ENCODE measurements around the gene LMTK3.

Gene LMTK3

DNA sequence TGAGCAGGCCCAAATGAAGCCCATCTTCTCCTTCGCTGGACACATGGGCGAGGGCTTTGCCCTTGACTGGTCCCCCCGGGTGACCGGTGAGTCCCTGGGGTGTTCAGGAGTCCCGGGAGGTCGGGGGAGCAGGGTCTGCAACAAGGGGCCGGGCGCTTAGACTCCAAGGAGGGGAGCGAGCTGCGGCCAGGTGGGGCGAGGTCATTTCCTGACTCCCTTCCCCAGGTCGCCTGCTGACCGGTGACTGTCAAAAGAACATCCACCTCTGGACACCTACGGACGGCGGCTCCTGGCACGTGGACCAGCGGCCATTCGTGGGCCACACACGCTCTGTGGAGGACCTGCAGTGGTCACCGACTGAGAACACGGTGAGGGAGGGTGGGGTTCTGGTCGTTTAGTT is 61.2 kb downstream of the LMTK3 start:
- Mint-ChIP-seq H3K9me3 (no peaks in the 10 kb centered on the region), H3K4me1 (ENCODE audit: low read depth) (peaks cover 18% of the 10 kb centered on the region), H3K4me3 (no peak overlapping the region), H3K27me3 (ENCODE audit: low read depth) (peaks cover 3% of the 10 kb centered on the region), H3K27ac (no peak overlapping the region), H3K36me3 (ENCODE audit: low read depth) (peaks cover 40% of the 10 kb centered on the region)

DNA sequence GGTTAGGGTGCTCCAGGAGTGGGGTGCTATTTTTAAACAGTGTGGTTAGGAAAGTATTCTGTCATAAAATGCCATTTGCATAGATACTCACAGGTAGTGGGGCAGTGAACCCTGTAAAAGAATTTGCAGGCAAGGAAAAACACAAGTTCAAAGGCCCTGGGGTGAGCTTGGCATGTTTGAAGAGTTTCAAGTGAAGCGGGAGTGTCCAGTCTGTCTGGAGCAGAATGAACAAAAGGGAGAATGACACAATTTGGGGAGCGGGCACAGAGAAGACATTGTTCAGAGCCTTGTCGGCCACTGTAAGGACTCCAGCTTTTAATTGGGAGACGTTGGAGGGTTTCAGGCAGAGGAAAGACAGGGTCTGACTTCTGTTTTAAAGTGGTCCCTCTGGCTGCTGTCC is 63.1 kb downstream of the LMTK3 start:
- no peaks in the 10 kb centered on the region for H3K9me3 Mint-ChIP-seq
- H3K4me3 Mint-ChIP-seq = peak overlapping the region; percentile 0
- peaks cover 39% of the 10 kb centered on the region for H3K36me3 Mint-ChIP-seq (ENCODE audit: low read depth)
- peaks cover 17% of the 10 kb centered on the region for H3K27me3 Mint-ChIP-seq (ENCODE audit: low read depth)
- peaks cover 28% of the 10 kb centered on the region for H3K4me1 Mint-ChIP-seq (ENCODE audit: low read depth)
- H3K27ac Mint-ChIP-seq = no peak overlapping the region

DNA sequence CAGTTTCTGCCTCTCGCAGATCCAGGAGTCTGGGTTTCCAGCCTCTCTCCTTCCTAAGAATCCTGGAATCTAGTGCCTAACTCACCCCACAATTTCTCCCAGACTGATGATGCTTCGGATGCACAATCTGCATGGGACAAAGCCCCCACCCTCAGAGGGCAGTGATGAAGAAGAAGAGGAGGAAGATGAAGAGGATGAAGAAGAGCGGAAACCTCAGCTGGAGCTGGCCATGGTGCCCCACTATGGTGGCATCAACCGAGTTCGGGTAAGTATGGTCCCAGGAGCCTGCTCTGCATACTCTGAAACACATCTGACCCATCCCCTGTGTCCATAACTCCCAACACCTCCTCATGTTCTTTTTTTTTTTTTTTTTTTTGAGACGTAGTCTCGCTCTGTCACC is 65.1 kb downstream of the LMTK3 start:
- peak overlapping the region; percentile 93 for H3K27ac Mint-ChIP-seq
- no peaks in the 10 kb centered on the region for H3K9me3 Mint-ChIP-seq
- peaks cover 28% of the 10 kb centered on the region for H3K4me1 Mint-ChIP-seq (ENCODE audit: low read depth)
- H3K36me3 Mint-ChIP-seq (ENCODE audit: low read depth) = peaks cover 31% of the 10 kb centered on the region
- H3K4me3 Mint-ChIP-seq = peak overlapping the region; percentile 89
- H3K27me3 Mint-ChIP-seq (ENCODE audit: low read depth) = peaks cover 24% of the 10 kb centered on the region

DNA sequence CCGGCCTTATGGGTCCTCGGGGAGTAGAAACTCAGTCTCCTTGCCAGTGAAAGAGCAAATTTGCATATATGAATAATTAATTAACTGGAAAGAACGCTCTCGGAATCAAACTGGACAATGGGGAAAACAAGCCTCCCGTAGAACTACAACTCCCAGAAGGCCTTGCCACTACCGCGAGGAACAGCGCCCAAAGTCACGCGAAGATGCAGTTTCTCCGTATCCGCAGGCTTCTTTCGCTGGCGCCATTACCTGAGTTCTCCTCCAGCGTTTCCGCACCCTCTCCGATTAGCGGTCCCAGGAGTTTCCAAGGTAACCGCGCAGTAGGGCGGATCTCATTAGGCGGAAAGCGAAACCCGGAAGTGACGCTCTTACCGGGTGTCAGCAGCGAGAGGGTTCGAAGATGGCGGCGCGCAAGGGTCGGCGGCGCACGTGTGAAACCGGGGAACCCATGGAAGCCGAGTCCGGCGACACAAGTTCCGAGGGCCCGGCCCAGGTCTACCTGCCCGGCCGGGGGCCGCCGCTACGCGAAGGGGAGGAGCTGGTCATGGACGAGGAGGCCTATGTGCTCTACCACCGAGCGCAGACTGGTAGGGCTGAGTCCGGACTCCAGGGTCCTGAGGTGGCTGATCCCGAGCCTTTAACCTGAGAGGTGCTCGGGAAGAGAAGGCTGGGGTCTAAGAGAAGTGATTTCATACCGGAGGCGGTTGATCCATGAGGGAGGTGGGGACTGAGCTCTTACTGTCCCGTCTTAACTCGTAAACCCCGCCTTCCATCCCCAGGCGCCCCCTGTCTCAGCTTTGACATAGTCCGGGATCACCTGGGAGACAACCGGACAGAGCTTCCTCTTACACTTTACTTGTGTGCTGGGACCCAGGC is 65.8 kb downstream of the LMTK3 start, which contains the start of gene GRWD1:
GRWD1 (plus strand) TSS at position 378 of the 876 bp plus-strand sequence; CDS start at position 401, 23 bp downstream.
- Mint-ChIP-seq H3K4me1 (ENCODE audit: low read depth) (peaks cover 28% of the 10 kb centered on the region), H3K27me3 (ENCODE audit: low read depth) (peaks cover 32% of the 10 kb centered on the region), H3K27ac (peak within 1 kb of the TSS; percentile 93), H3K36me3 (ENCODE audit: low read depth) (peaks cover 28% of the 10 kb centered on the region), H3K9me3 (no peaks in the 10 kb centered on the region), H3K4me3 (peak within 1 kb of the TSS; percentile 89)

DNA sequence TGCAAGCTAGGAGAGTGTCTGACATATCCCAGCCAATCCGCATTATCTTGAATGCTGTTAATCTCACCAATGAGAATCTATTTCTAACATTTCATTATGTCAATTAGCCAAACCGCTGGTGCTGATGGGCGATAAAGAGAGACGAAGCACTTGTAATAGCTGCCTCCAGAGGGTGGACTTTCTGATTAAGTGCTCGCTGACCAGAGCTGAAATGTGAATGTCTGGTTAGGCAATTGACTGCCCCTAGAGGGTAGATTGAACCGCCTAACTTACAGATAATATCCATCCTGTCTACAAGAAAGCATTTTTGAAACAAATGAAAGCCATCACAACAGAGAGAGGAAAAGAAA is 66.4 kb downstream of the LMTK3 start:
- peak overlapping the region; percentile 93 for H3K27ac Mint-ChIP-seq
- peaks cover 28% of the 10 kb centered on the region for H3K4me1 Mint-ChIP-seq (ENCODE audit: low read depth)
- no peaks in the 10 kb centered on the region for H3K9me3 Mint-ChIP-seq
- H3K4me3 Mint-ChIP-seq = peak overlapping the region; percentile 89
- peaks cover 38% of the 10 kb centered on the region for H3K27me3 Mint-ChIP-seq (ENCODE audit: low read depth)
- H3K36me3 Mint-ChIP-seq (ENCODE audit: low read depth) = peaks cover 28% of the 10 kb centered on the region

DNA sequence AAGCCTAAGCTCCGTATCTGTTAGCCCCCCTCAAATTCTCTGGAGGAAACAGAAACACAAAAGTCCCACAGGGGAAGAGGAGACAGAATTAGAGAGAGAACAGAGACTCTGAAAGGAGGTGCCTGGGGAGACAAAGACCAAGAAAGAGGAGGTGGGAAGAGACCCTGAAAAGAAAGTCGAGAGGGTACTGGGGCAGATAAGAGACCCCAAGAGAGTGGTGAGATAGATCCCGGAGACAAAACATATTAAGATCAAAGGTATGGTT is 66.8 kb downstream of the LMTK3 start:
- H3K27ac Mint-ChIP-seq = no peak overlapping the region
- H3K4me3 Mint-ChIP-seq = peak overlapping the region; percentile 89
- no peaks in the 10 kb centered on the region for H3K9me3 Mint-ChIP-seq
- H3K4me1 Mint-ChIP-seq (ENCODE audit: low read depth) = peaks cover 28% of the 10 kb centered on the region
- H3K36me3 Mint-ChIP-seq (ENCODE audit: low read depth) = peaks cover 28% of the 10 kb centered on the region
- H3K27me3 Mint-ChIP-seq (ENCODE audit: low read depth) = peaks cover 39% of the 10 kb centered on the region

DNA sequence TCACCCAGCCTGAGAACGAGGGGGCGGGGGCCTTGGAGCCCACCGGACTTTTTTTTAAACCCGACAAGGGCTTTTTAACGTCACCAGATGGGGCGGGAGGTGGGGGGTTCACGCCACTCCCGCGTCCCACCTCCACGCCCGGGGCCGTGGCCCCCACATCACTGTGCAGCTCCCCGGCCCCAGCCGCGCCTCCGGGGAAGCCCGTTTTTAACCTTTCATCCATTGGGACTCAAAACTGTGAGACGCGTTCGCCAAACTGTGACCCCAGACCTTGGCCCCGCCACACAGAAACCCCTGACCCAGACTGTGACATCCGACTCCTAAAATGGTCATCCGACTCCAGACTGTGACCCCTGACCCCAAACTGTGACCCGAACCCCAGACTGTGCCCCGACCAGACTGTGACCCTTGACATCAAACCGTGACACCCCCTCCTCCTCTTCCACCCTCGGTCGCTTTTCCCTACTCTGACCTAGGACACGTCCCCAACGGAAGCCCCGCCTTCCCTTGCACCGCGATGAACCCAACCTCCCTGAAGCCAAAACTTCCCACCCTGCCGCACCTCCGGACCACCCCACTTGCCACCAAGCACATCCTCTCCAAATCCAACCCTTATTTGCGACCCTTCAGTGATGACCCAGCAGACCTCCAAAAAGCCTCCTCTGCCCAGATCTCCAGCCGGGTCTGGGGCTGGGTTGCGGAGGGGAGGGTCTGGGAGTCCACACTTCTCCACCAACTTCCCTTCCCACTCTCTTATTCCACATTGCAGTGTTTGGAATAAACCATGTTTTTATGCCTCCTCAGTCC is 67.3 kb downstream of the LMTK3 start:
- Mint-ChIP-seq H3K4me1 (ENCODE audit: low read depth) (peaks cover 28% of the 10 kb centered on the region), H3K36me3 (ENCODE audit: low read depth) (peaks cover 26% of the 10 kb centered on the region), H3K4me3 (peak overlapping the region; percentile 89), H3K27ac (no peak overlapping the region), H3K9me3 (no peaks in the 10 kb centered on the region), H3K27me3 (ENCODE audit: low read depth) (peaks cover 42% of the 10 kb centered on the region)

DNA sequence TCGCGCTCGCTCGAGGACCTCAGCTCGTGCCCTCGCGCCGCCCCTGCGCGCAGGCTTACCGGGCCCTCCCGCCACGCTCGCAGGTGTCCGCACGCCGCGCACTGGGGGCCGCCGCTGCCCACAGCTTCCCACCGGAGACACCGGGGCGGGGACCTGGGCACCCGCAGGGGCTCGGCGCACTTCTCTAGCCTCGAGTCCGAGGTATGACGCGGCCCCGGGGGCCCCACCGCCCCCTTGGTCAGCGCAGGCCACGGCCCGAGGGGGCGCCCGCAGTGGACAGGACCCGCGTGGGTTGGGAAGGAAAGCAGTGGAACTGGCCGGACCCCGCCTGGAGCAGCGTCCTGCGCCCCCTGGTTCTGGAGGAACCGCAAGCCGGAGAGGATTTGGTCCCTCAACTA is 67.9 kb downstream of the LMTK3 start:
- no peak overlapping the region for H3K4me3 Mint-ChIP-seq
- no peaks in the 10 kb centered on the region for H3K9me3 Mint-ChIP-seq
- peaks cover 28% of the 10 kb centered on the region for H3K4me1 Mint-ChIP-seq (ENCODE audit: low read depth)
- peaks cover 45% of the 10 kb centered on the region for H3K27me3 Mint-ChIP-seq (ENCODE audit: low read depth)
- H3K27ac Mint-ChIP-seq = no peak overlapping the region
- H3K36me3 Mint-ChIP-seq (ENCODE audit: low read depth) = peaks cover 23% of the 10 kb centered on the region

DNA sequence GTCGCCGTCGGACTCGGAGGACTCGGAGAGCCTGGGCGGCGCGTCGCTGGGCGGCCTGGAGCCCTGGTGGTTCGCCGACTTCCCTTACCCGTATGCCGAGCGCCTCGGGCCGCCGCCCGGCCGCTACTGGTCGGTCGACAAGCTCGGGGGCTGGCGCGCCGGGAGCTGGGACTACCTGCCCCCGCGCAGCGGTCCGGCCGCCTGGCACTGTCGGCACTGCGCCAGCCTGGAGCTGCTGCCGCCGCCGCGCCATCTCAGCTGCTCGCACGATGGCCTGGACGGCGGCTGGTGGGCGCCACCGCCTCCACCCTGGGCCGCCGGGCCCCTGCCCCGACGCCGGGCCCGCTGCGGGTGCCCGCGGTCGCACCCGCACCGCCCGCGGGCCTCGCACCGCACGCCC is 68.4 kb downstream of the LMTK3 start:
- H3K27ac Mint-ChIP-seq = no peak overlapping the region
- peaks cover 45% of the 10 kb centered on the region for H3K27me3 Mint-ChIP-seq (ENCODE audit: low read depth)
- H3K4me3 Mint-ChIP-seq = no peak overlapping the region
- H3K9me3 Mint-ChIP-seq = no peaks in the 10 kb centered on the region
- peaks cover 25% of the 10 kb centered on the region for H3K4me1 Mint-ChIP-seq (ENCODE audit: low read depth)
- H3K36me3 Mint-ChIP-seq (ENCODE audit: low read depth) = peaks cover 18% of the 10 kb centered on the region

DNA sequence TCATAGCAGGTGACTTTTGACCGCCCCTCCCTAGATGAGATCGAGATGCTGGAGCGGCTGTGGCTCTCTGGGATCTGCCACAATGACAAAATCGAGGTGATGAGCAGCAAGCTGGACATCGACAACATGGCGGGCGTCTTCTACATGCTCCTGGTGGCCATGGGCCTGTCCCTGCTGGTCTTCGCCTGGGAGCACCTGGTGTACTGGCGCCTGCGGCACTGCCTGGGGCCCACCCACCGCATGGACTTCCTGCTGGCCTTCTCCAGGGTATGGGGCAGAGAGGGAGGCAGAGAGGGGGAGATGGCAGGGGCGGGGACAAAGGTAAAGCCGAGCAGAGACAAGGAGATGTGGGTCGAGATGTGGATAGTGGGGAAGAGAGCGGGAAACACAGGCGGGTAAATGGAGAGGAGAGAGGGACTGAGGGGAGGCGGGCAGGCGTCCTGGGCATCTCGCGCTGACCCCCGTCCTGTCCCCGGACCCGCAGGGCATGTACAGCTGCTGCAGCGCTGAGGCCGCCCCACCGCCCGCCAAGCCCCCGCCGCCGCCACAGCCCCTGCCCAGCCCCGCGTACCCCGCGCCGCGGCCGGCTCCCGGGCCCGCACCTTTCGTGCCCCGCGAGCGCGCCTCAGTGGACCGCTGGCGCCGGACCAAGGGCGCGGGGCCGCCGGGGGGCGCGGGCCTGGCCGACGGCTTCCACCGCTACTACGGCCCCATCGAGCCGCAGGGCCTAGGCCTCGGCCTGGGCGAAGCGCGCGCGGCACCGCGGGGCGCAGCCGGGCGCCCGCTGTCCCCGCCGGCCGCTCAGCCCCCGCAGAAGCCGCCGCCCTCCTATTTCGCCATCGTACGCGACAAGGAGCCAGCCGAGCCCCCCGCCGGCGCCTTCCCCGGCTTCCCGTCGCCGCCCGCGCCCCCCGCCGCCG is 69.3 kb downstream of the LMTK3 start:
- H3K4me3 Mint-ChIP-seq = peak overlapping the region; percentile 37
- no peak overlapping the region for H3K27ac Mint-ChIP-seq
- peaks cover 11% of the 10 kb centered on the region for H3K36me3 Mint-ChIP-seq (ENCODE audit: low read depth)
- peaks cover 20% of the 10 kb centered on the region for H3K4me1 Mint-ChIP-seq (ENCODE audit: low read depth)
- peaks cover 51% of the 10 kb centered on the region for H3K27me3 Mint-ChIP-seq (ENCODE audit: low read depth)
- no peaks in the 10 kb centered on the region for H3K9me3 Mint-ChIP-seq

DNA sequence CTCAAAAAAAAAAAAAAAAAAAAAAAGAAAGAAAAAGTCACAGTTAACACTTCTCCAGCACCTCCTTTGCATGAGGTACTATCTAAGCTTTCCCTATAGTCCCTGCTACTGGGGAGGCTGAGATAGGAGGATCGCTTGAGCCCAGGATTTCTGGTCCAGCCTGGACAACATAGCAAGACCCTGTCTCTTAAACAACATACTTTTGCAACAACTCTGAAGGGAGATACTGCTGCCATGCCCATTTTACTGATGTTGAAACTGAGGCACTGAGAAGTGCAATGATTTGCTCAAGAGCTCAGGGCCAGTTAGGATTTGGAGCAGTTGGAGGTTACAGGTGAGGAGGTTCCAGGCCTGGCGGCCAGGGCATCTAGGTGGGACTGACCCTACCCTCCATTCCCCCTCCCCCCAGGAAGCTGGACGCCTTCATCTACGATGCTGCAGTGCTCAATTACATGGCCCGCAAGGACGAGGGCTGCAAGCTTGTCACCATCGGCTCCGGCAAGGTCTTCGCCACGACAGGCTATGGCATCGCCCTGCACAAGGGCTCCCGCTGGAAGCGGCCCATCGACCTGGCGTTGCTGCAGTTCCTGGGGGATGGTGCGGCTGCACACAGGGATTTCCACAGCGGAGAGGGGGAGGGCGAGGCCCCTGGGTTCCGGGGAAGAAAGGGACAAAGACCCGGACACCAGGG is 70.1 kb downstream of the LMTK3 start:
- H3K4me1 Mint-ChIP-seq (ENCODE audit: low read depth) = peaks cover 18% of the 10 kb centered on the region
- no peaks in the 10 kb centered on the region for H3K9me3 Mint-ChIP-seq
- peak overlapping the region; percentile 37 for H3K4me3 Mint-ChIP-seq
- H3K27me3 Mint-ChIP-seq (ENCODE audit: low read depth) = peaks cover 51% of the 10 kb centered on the region
- H3K27ac Mint-ChIP-seq = no peak overlapping the region
- peaks cover 10% of the 10 kb centered on the region for H3K36me3 Mint-ChIP-seq (ENCODE audit: low read depth)

DNA sequence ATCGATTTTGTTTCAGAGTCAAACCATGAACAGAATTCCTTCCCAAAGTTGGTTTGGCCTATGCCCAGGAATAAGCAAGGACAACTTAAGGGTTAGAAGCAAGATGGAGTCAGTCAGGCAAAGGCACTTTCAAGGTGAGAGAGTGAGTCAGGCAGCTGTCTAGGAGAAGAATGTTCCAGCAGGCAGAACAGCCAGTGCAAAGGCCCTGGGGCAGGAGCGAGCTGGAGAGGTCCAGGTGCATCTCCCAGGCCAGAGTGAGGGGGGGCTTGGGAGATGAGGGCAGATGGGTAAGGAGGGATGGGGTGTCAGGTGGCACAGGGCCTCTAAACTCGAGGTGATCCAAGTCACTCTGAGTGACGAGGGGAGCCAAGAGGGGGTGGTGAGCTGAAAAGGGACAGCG is 75.0 kb downstream of the LMTK3 start:
- H3K9me3 Mint-ChIP-seq = no peaks in the 10 kb centered on the region
- H3K4me3 Mint-ChIP-seq = no peak overlapping the region
- no peak overlapping the region for H3K27ac Mint-ChIP-seq
- H3K4me1 Mint-ChIP-seq (ENCODE audit: low read depth) = no peaks in the 10 kb centered on the region
- no peaks in the 10 kb centered on the region for H3K36me3 Mint-ChIP-seq (ENCODE audit: low read depth)
- H3K27me3 Mint-ChIP-seq (ENCODE audit: low read depth) = peaks cover 27% of the 10 kb centered on the region
